ENCODE measurements around the gene HOMER1.
A peak's percentile ranks its signal among the peaks of the same experiment; 100 is the strongest.

The HOMER1 gene

GRCh38 chr5:79509244-79509885, 4.6 kb downstream of the HOMER1 start:
- TF ChIP-seq ZFX (IDR thresholded peaks at IDR 0.05) (no peak), CTCF (conservative IDR thresholded peaks at IDR 0.05) (no peak)
- H3K27ac ChIP-seq, result peak overlapping the region; percentile 66; the same call in 1 of the 2 replicates

GRCh38 chr5:79508794-79509193, 5.1 kb downstream of the HOMER1 start:
- TF ChIP-seq ZFX (IDR thresholded peaks at IDR 0.05), result no peak
- TF ChIP-seq CTCF (conservative IDR thresholded peaks at IDR 0.05), result no peak
- H3K27ac ChIP-seq, result peak overlapping the region; percentile 66; the same call in 1 of the 2 replicates

- peak overlapping the region; percentile 66; the same call in 1 of the 2 replicates for H3K27ac ChIP-seq
- no peak for TF ChIP-seq CTCF (conservative IDR thresholded peaks at IDR 0.05)
- TF ChIP-seq ZFX (IDR thresholded peaks at IDR 0.05), result no peak
These were observed 5.6 kb downstream of the HOMER1 start for GRCh38 chr5:79508354-79508753.

- peak overlapping the region; percentile 65 for H3K27ac ChIP-seq
These were observed 6.4 kb downstream of the HOMER1 start for GRCh38 chr5:79507251-79508205.

GRCh38 chr5:79505138-79505537, 8.8 kb downstream of the HOMER1 start:
- H3K27ac ChIP-seq, result peak overlapping the region; percentile 60
- no peak for TF ChIP-seq ZFX (IDR thresholded peaks at IDR 0.05)

More at GRCh38 chr5:79507251-79508205, 6.4 kb downstream of the HOMER1 start:
- TF ChIP-seq ZFX (IDR thresholded peaks at IDR 0.05) (no peak), CTCF (conservative IDR thresholded peaks at IDR 0.05) (no peak)

- peak overlapping the region; percentile 50 for H3K27ac ChIP-seq
- TF ChIP-seq CTCF (conservative IDR thresholded peaks at IDR 0.05), result no peak
- no peak for TF ChIP-seq ZFX (IDR thresholded peaks at IDR 0.05)
These were observed 10.0 kb downstream of the HOMER1 start for GRCh38 chr5:79503794-79504495.

- no peak overlapping the region for H3K27ac ChIP-seq
- TF ChIP-seq CTCF (conservative IDR thresholded peaks at IDR 0.05) (no peak), ZFX (IDR thresholded peaks at IDR 0.05) (no peak)
These were observed 14.2 kb downstream of the HOMER1 start for GRCh38 chr5:79499640-79500273.

Measured in C4-2B (cell line).